ENCODE results near the gene MATCAP1. TPM values are rescaled to one million over a fixed set of nuclear protein-coding genes. Genes with fewer than 3 reads are reported as not detected.

MATCAP1 gene
- total and polyA plus RNA-seq, 2 of the 13 experiments (the other 11 are each of a cell fraction or from before 2014, with no cell fraction given) = 11.2 to 24.5 TPM

- TF ChIP-seq ZBTB8A (CRISPR knock-in tag; IDR thresholded peaks at IDR 0.05; ENCODE audit: borderline replicate concordance, low read depth) (no peak), ZNF614 (CRISPR knock-in tag; IDR thresholded peaks at IDR 0.05; ENCODE audit: borderline replicate concordance) (peak; percentile 88), ZNF232 (CRISPR knock-in tag; IDR thresholded peaks at IDR 0.05; ENCODE audit: borderline replicate concordance) (no peak), AKAP8 (CRISPR knock-in tag; IDR thresholded peaks at IDR 0.05) (peak; percentile 89), MBD4 (IDR thresholded peaks at IDR 0.05; ENCODE audit: borderline replicate concordance, low read length) (no peak), MXD4 (CRISPR knock-in tag; IDR thresholded peaks at IDR 0.05) (peak; percentile 81), HOXA3 (CRISPR knock-in tag; IDR thresholded peaks at IDR 0.05) (peak; percentile 99), ZNF256 (CRISPR knock-in tag; conservative IDR thresholded peaks at IDR 0.05) (0 out of 2 replicates have a peak, but pooled peaks have one; percentile 15), MED8 (CRISPR knock-in tag; IDR thresholded peaks at IDR 0.05; ENCODE audit: insufficient replicate concordance) (no peak), E2F1 (CRISPR knock-in tag; IDR thresholded peaks at IDR 0.05) (peak; percentile 71; the same call in 1 of the 2 replicates), DMTF1 (CRISPR knock-in tag; IDR thresholded peaks at IDR 0.05) (no peak), GMEB1 (CRISPR knock-in tag; IDR thresholded peaks at IDR 0.05; ENCODE audit: borderline replicate concordance) (peak; percentile 99), ZNF776 (CRISPR knock-in tag; IDR thresholded peaks at IDR 0.05) (no peak; the same call in 1 of the 2 replicates), SNAPC2 (CRISPR knock-in tag; IDR thresholded peaks at IDR 0.05) (peak; percentile 87), STAT5B (CRISPR knock-in tag; IDR thresholded peaks at IDR 0.05) (no peak), ARNT (IDR thresholded peaks at IDR 0.05) (no peak), MXI1 (IDR thresholded peaks at IDR 0.05; ENCODE audit: borderline replicate concordance, low read depth, low read length) (peak; percentile 79; the same call in 1 of the 3 replicates), ZNF619 (CRISPR knock-in tag; IDR thresholded peaks at IDR 0.05) (0 out of 2 replicates have a peak, but pooled peaks have one; percentile 72), ZMYM4 (CRISPR knock-in tag; IDR thresholded peaks at IDR 0.05) (no peak; the same call in 1 of the 2 replicates), FOXK1 (CRISPR knock-in tag; IDR thresholded peaks at IDR 0.05; ENCODE audit: borderline replicate concordance, low read depth) (peak; percentile 80; the same call in 1 of the 2 replicates), PBX2 (CRISPR knock-in tag; IDR thresholded peaks at IDR 0.05) (peak; percentile 95), SNAI1 (CRISPR knock-in tag; IDR thresholded peaks at IDR 0.05; ENCODE audit: borderline replicate concordance) (no peak), ZNF780A (CRISPR knock-in tag; IDR thresholded peaks at IDR 0.05) (no peak), ZSCAN22 (CRISPR knock-in tag; IDR thresholded peaks at IDR 0.05) (no peak), ZNF44 (CRISPR knock-in tag; IDR thresholded peaks at IDR 0.05) (peak; percentile 80; the same call in 1 of the 2 replicates)
Measured at GRCh38 chr16:67183627-67184452, at the start of gene MATCAP1 (continued).

Data from HepG2 (cell line).